Hematopoietic multipotent progenitor cell treated with erythropoietin and hydrocortisone succinate and interleukin-3 and kit ligand, for 4 days (in vitro differentiated cells): ENCODE measurements around the gene LMCD1.

Experiments used
- DNase-seq: peaks from one replicate; pipeline ENCODE4 v3.0.0-alpha.2; 2015

The LMCD1 gene

GRCh38 chr3:8595695-8596115 lies 94.1 kb downstream of the LMCD1 start:
- DNase-seq = no peak

- no peak for DNase-seq
Observed at GRCh38 chr3:8596321-8597218, 94.9 kb downstream of the LMCD1 start.

GRCh38 chr3:8597219-8597853 lies 95.7 kb downstream of the LMCD1 start:
- peak; percentile 72 for DNase-seq

GRCh38 chr3:8599146-8599545 lies 97.5 kb downstream of the LMCD1 start:
- DNase-seq = no peak

GRCh38 chr3:8600457-8600856 lies 98.8 kb downstream of the LMCD1 start:
- no peak for DNase-seq

- no peak for DNase-seq
Observed at GRCh38 chr3:8603115-8603710, 101.6 kb downstream of the LMCD1 start.

GRCh38 chr3:8604006-8604405 lies 102.4 kb downstream of the LMCD1 start:
- DNase-seq = no peak

- no peak for DNase-seq
Observed at GRCh38 chr3:8604988-8605387, 103.4 kb downstream of the LMCD1 start.

- DNase-seq = no peak
Observed at GRCh38 chr3:8606701-8607231, 105.1 kb downstream of the LMCD1 start.

- DNase-seq = peak; percentile 73
Observed at GRCh38 chr3:8607234-8608040, 105.8 kb downstream of the LMCD1 start.

- DNase-seq = no peak
Observed at GRCh38 chr3:8608041-8608790, 106.6 kb downstream of the LMCD1 start.

GRCh38 chr3:8608791-8609467 lies 107.3 kb downstream of the LMCD1 start:
- DNase-seq = no peak

GRCh38 chr3:8610951-8611350 lies 109.3 kb downstream of the LMCD1 start:
- no peak for DNase-seq

- no peak for DNase-seq
Observed at GRCh38 chr3:8617921-8618320, 116.3 kb downstream of the LMCD1 start.

- no peak for DNase-seq
Observed at GRCh38 chr3:8618950-8619349, 117.3 kb downstream of the LMCD1 start.

- DNase-seq = no peak
Observed at GRCh38 chr3:8619548-8619947, 117.9 kb downstream of the LMCD1 start.

- DNase-seq = no peak
Observed at GRCh38 chr3:8621141-8621540, 119.5 kb downstream of the LMCD1 start.

GRCh38 chr3:8621872-8622271 lies 120.2 kb downstream of the LMCD1 start:
- DNase-seq = no peak

GRCh38 chr3:8622873-8623691 lies 121.5 kb downstream of the LMCD1 start:
- DNase-seq = peak; percentile 81

GRCh38 chr3:8623741-8624140 lies 122.1 kb downstream of the LMCD1 start:
- DNase-seq = no peak
